NCI-H1694 (cell line): ENCODE data around the gene INTS12.

Source experiments
- DNase-seq: peaks from one replicate; lab custom pipeline; 2025; lab: John Stamatoyannopoulos, UW

INTS12 gene

GRCh38 chr4:105683038-105683437 is 25.5 kb downstream of the INTS12 start:
- DNase-seq, result no peak

GRCh38 chr4:105679186-105679585 is 29.3 kb downstream of the INTS12 start:
- DNase-seq, result no peak

- DNase-seq, result no peak
These were observed 30.8 kb downstream of the INTS12 start for GRCh38 chr4:105677709-105678108.

- DNase-seq, result no peak
These were observed 34.5 kb downstream of the INTS12 start for GRCh38 chr4:105674011-105674410.

- no peak for DNase-seq
These were observed 37.2 kb downstream of the INTS12 start for GRCh38 chr4:105671301-105671700.

GRCh38 chr4:105670684-105671083 is 37.8 kb downstream of the INTS12 start:
- DNase-seq, result no peak

GRCh38 chr4:105666693-105667092 is 41.8 kb downstream of the INTS12 start:
- DNase-seq, result no peak

- DNase-seq, result no peak
These were observed 45.4 kb downstream of the INTS12 start for GRCh38 chr4:105662935-105663675.

- DNase-seq, result no peak
These were observed 47.5 kb downstream of the INTS12 start for GRCh38 chr4:105661028-105661427.

GRCh38 chr4:105659190-105659589 is 49.3 kb downstream of the INTS12 start:
- no peak for DNase-seq

GRCh38 chr4:105657117-105657765 is 51.2 kb downstream of the INTS12 start:
- no peak for DNase-seq

- DNase-seq, result no peak
These were observed 56.1 kb downstream of the INTS12 start for GRCh38 chr4:105652286-105652888.

- DNase-seq, result no peak
These were observed 56.6 kb downstream of the INTS12 start for GRCh38 chr4:105651884-105652283.

GRCh38 chr4:105650190-105650589 is 58.3 kb downstream of the INTS12 start:
- no peak for DNase-seq

GRCh38 chr4:105645440-105645839 is 63.0 kb downstream of the INTS12 start:
- DNase-seq, result no peak

GRCh38 chr4:105644257-105644656 is 64.2 kb downstream of the INTS12 start:
- DNase-seq, result no peak

GRCh38 chr4:105641845-105642244 is 66.6 kb downstream of the INTS12 start:
- DNase-seq, result no peak

- no peak for DNase-seq
These were observed 70.9 kb downstream of the INTS12 start for GRCh38 chr4:105637408-105638176.

GRCh38 chr4:105634402-105635080 is 73.9 kb downstream of the INTS12 start:
- DNase-seq, result no peak

- DNase-seq, result no peak
These were observed 75.2 kb downstream of the INTS12 start for GRCh38 chr4:105633241-105633640.
